ENCODE results near the gene SRM.
"Not testable (repeated sequence)": the region's sequence is repeated elsewhere in the genome, so short reads cannot be mapped to it uniquely, and the experiment has no call there.

Gene SRM

GRCh38 chr1:11067716-11068599, 8.1 kb upstream of the SRM start:
- no peak overlapping the region for H3K4me3 ChIP-seq (ENCODE audit: low read depth, low read length)
- no peak for DNase-seq (ENCODE audit: low read depth)

- H3K4me3 ChIP-seq (ENCODE audit: low read depth, low read length), result no peak overlapping the region
Observed at GRCh38 chr1:11065796-11066195, 6.0 kb upstream of the SRM start.

GRCh38 chr1:11064942-11065341, 5.1 kb upstream of the SRM start:
- H3K4me3 ChIP-seq (ENCODE audit: low read depth, low read length), result no peak overlapping the region
- no peak for DNase-seq (ENCODE audit: low read depth)

More at GRCh38 chr1:11065796-11066195, 6.0 kb upstream of the SRM start:
- DNase-seq (ENCODE audit: low read depth), result no peak

- not testable (repeated sequence) for DNase-seq (ENCODE audit: low read depth); H3K4me3 ChIP-seq (ENCODE audit: low read depth, low read length)
Observed at GRCh38 chr1:11063937-11064537, 4.2 kb upstream of the SRM start.

- H3K4me3 ChIP-seq (ENCODE audit: low read depth, low read length), result no peak overlapping the region
- peak; percentile 19 for DNase-seq (ENCODE audit: low read depth)
Observed at GRCh38 chr1:11062965-11063401, 3.2 kb upstream of the SRM start.

- H3K4me3 ChIP-seq (ENCODE audit: low read depth, low read length), result no peak overlapping the region
Observed at GRCh38 chr1:11061652-11062365, 2.0 kb upstream of the SRM start.

GRCh38 chr1:11059155-11059967, 457 bp downstream of the SRM start:
- peak overlapping the region; percentile 96 for H3K4me3 ChIP-seq (ENCODE audit: low read depth, low read length)

More at GRCh38 chr1:11061652-11062365, 2.0 kb upstream of the SRM start:
- no peak for DNase-seq (ENCODE audit: low read depth)

GRCh38 chr1:11058595-11059154, 1.1 kb downstream of the SRM start:
- no peak for DNase-seq (ENCODE audit: low read depth)
- peak overlapping the region; percentile 96 for H3K4me3 ChIP-seq (ENCODE audit: low read depth, low read length)

More at GRCh38 chr1:11059155-11059967, 457 bp downstream of the SRM start:
- no peak for DNase-seq (ENCODE audit: low read depth)

GRCh38 chr1:11058026-11058425, 1.8 kb downstream of the SRM start:
- H3K4me3 ChIP-seq (ENCODE audit: low read depth, low read length), result no peak overlapping the region
- no peak for DNase-seq (ENCODE audit: low read depth)

- no peak overlapping the region for H3K4me3 ChIP-seq (ENCODE audit: low read depth, low read length)
- DNase-seq (ENCODE audit: low read depth), result no peak
Observed at GRCh38 chr1:11057477-11057876, 2.3 kb downstream of the SRM start.

GRCh38 chr1:11056504-11056903, 3.3 kb downstream of the SRM start:
- no peak overlapping the region for H3K4me3 ChIP-seq (ENCODE audit: low read depth, low read length)
- DNase-seq (ENCODE audit: low read depth), result no peak

- no peak for DNase-seq (ENCODE audit: low read depth)
- no peak overlapping the region for H3K4me3 ChIP-seq (ENCODE audit: low read depth, low read length)
Observed at GRCh38 chr1:11055676-11056075, 4.1 kb downstream of the SRM start.

GRCh38 chr1:11054666-11055065, 5.2 kb downstream of the SRM start:
- H3K4me3 ChIP-seq (ENCODE audit: low read depth, low read length), result no peak overlapping the region
- DNase-seq (ENCODE audit: low read depth), result no peak

GRCh38 chr1:11054181-11054580, 5.6 kb downstream of the SRM start:
- H3K4me3 ChIP-seq (ENCODE audit: low read depth, low read length), result no peak overlapping the region
- no peak for DNase-seq (ENCODE audit: low read depth)

- no peak for DNase-seq (ENCODE audit: low read depth)
Observed at GRCh38 chr1:11053758-11054137, 6.1 kb downstream of the SRM start.

GRCh38 chr1:11052839-11053757, 6.7 kb downstream of the SRM start:
- no peak overlapping the region for H3K4me3 ChIP-seq (ENCODE audit: low read depth, low read length)
- DNase-seq (ENCODE audit: low read depth), result no peak

More at GRCh38 chr1:11053758-11054137, 6.1 kb downstream of the SRM start:
- no peak overlapping the region for H3K4me3 ChIP-seq (ENCODE audit: low read depth, low read length)

- no peak for DNase-seq (ENCODE audit: low read depth)
- no peak overlapping the region for H3K4me3 ChIP-seq (ENCODE audit: low read depth, low read length)
Observed at GRCh38 chr1:11051781-11052511, 7.9 kb downstream of the SRM start.

Data from skeletal muscle cell (primary cell).